NCI-H446 (cell line): ENCODE measurements around the gene PKD2.
A peak's percentile ranks its signal among the peaks of the same experiment; 100 is the strongest.

Source experiments
- DNase-seq, 2 experiments: peaks; one replicate each; lab custom pipeline; 2025; lab: John Stamatoyannopoulos, UW

PKD2 gene

GRCh38 chr4:88007304-88008121 lies at the start of gene PKD2:
TSS of gene PKD2 (plus strand) at chr4:88007635. CDS start at chr4:88007734, 99 bp downstream.
- DNase-seq, result peak; percentile 30 to 76

GRCh38 chr4:87961993-87962392 lies 45.4 kb upstream of the PKD2 start:
- DNase-seq, result no peak

- DNase-seq, result no peak
These were observed 44.9 kb upstream of the PKD2 start for GRCh38 chr4:87962398-87963146.

- DNase-seq, result no peak
These were observed 41.9 kb upstream of the PKD2 start for GRCh38 chr4:87965501-87965975.

- no peak for DNase-seq
These were observed 41.3 kb upstream of the PKD2 start for GRCh38 chr4:87966095-87966496.

GRCh38 chr4:87967193-87967592 lies 40.2 kb upstream of the PKD2 start:
- DNase-seq, result no peak

- no peak for DNase-seq
These were observed 37.3 kb upstream of the PKD2 start for GRCh38 chr4:87970121-87970520.

- no peak for DNase-seq
These were observed 35.6 kb upstream of the PKD2 start for GRCh38 chr4:87971866-87972265.

GRCh38 chr4:87973283-87974169 lies 33.9 kb upstream of the PKD2 start:
- peak; percentile 20 to 61 for DNase-seq

- no peak for DNase-seq
These were observed 32.5 kb upstream of the PKD2 start for GRCh38 chr4:87974856-87975462.

GRCh38 chr4:87975466-87975865 lies 32.0 kb upstream of the PKD2 start, which contains the start of gene SPP1:
TSS of gene SPP1 (plus strand) at chr4:87975714. CDS start at chr4:87976896, 1,182 bp downstream.
- DNase-seq, result no peak

- no peak for DNase-seq
These were observed 29.7 kb upstream of the PKD2 start for GRCh38 chr4:87977521-87978278.

GRCh38 chr4:87978681-87979080 lies 28.8 kb upstream of the PKD2 start:
- DNase-seq, result no peak

- DNase-seq, result no peak
These were observed 27.6 kb upstream of the PKD2 start for GRCh38 chr4:87979810-87980209.

GRCh38 chr4:87981486-87981885 lies 25.9 kb upstream of the PKD2 start:
- no peak for DNase-seq

- DNase-seq, result no peak
These were observed 25.4 kb upstream of the PKD2 start for GRCh38 chr4:87982036-87982435.

GRCh38 chr4:87982446-87983010 lies 24.9 kb upstream of the PKD2 start:
- no peak for DNase-seq

GRCh38 chr4:87983996-87984395 lies 23.4 kb upstream of the PKD2 start:
- DNase-seq, result no peak

- peak in 1 of 2 experiments; percentile 14 for DNase-seq
These were observed 22.1 kb upstream of the PKD2 start for GRCh38 chr4:87985097-87985886.

- DNase-seq, result no peak
These were observed 21.6 kb upstream of the PKD2 start for GRCh38 chr4:87985887-87986200.
